GM03348 (cell line): ENCODE measurements around the gene AGFG2.
A peak's percentile ranks its signal among the peaks of the same experiment; 100 is the strongest.

Source experiments
- DNase-seq: peaks from one replicate; pipeline ENCODE4 v3.0.0; 2012; ENCODE audit warnings: low spot score

AGFG2 gene

DNA sequence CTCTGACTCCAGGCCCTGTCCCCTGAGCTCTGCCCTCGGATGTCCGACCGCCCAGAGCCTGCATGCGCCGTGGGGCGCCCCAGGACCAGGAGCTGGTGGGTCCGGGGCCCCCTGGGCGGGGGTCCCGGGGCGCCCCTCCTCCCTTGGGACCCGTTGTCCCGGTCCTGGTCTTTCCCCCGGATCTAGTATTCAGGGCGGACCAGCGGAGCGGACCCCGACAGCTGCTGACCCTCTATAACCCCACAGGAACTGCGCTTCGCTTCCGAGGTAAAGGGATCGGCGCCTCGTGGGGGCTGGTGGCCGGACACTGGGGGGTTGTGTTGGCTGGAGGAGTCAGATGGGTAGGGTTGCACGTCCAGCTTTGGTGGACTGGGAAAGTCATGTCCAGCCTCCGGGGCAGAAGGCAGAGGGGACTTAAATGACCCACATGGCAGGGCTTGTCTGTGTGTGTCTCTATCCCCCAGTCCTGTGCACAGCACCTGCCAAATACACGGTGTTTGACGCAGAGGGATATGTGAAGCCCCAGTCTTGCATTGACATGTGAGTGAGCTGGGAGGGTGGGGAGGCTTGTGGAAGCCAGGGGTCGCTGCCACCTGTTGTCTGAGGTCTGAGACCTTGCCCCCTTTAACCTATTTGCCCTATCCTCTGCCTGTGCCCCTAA lies 73.9 kb downstream of the AGFG2 start:
- DNase-seq = peak; percentile 25

DNA sequence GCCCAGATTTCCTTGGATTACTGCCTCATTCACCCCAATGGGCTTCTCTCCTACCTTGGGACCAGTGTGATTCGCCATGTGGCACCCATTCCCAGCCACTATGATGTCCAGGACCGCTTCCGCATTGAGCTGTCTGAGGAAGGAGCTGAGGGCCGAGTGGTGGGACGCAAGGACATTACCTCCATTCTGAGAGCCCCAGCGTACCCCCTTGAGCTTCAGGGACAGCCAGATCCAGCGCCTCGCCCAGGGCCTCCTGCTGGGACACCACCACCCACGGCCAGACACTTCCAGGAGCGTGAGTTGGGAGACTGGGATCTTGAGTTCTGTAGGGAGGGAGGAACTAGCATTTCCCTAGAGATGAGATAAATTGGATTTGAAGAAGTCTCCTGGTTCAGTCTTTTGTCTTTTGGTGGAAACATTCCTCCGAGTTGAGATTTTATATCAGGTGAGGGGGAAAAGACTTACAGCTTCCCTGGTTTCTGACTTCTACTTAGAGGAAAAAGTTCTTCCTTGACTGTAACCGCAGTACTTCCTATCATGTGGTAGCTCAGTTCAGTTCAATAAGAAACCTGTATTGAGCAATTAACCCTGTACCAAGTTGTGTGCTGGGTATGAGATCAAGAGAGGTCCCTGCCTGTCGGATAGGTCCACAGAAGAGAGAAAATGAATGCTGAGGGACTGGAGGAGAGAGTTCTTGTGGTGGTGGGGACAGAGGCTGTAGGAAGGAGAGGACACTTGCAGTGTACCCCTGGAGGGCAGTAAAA lies 74.6 kb downstream of the AGFG2 start:
- no peak for DNase-seq

DNA sequence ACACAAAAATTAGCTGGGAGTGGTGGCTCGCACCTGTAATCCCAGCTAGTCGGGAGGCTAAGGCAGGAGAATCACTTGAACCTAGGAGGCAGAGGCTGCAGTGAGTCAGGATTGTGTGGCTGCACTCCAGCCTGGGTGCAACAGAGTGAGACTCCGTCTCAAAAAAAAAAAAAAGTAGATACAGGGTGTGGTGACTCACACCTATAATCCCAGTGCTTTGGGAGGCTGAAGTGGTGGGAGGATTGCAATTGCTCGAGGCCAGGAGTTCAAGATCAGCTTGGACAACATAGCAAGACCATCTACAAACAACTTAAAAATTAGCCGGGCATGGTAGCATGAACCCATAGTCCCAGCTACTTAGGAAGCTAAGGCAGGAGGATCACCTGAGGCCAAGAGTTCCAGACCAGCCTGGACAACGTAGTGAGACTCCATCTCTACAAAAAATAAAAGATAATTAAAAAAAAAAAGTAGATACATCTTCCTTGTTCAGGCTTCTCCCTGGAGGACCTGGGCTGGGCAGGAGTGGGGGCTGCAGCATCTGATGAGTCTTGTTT lies 75.4 kb downstream of the AGFG2 start:
- DNase-seq = no peak
